ENCODE data around the gene MB21D2.
"Not testable (repeated sequence)": the region's sequence is repeated elsewhere in the genome, so short reads cannot be mapped to it uniquely, and the experiment has no call there.

MB21D2 gene

DNA sequence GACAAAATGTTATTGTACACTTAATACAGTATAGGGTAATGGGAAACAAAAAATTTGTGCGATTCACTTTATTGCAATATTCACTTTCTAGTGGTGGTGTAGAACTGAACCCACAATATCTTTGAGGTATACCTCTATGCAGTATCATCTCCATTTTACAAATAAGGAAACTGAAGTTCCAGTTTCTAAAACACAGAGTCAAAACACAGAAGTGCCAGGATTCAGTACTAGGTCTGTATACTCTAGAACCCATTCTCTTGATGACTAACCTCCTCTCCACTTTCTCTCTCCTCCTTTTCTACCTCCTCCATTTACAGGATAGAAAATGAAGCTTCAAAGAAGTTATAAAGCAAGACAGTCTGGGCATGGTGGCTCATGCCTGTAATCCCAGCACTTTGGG, 62.2 kb downstream of the MB21D2 start:
- ChIA-PET CTCF (interaction anchor here (1.0 to 2.6 kb wide), 4 partner anchors 10 to 186 kb away, joined by 3 to 9 read pairs (median 6); partner anchors contain the start of gene MB21D2), POLR2A (no interaction called here)
- no peak for TF ChIP-seq CTCF (IDR thresholded peaks at IDR 0.05; ENCODE audit: control extremely low read depth, extremely low read depth, low read depth, missing control alignments)
- no peak for DNase-seq (ENCODE audit: extremely low spot score)

DNA sequence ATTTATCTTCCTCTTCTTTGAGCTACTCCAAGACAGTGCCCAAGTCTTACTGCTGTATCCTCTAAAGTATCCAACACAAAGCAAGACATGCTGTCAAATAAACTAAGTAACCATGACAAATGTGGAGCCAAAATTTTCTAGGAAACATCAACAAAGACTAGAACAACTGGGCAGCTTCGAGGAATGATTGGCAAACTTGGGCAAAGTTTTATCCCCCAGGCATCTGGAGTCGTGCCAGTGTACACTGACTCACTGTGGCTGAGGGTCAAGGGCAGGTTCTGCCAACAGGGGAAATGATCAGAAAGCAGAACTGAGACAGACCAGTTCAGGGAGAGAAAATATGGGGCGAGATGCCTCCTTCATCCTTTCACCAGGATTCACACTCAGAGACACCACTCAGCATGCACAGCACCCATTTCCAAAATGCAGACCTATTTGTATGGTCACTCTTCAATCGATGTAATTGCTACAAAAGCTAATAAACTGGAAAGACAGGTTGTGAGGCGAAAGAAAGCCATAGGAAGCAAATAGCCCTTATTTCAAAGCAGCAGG, 65.8 kb downstream of the MB21D2 start:
- ChIA-PET POLR2A (no interaction called here), CTCF (interaction anchor here (1.1 to 3.7 kb wide), 4 partner anchors 9 to 27 kb away, joined by 3 to 26 read pairs (median 8); no protein-coding TSS in a partner anchor)
- no peak for TF ChIP-seq CTCF (IDR thresholded peaks at IDR 0.05; ENCODE audit: control extremely low read depth, extremely low read depth, low read depth, missing control alignments)
- DNase-seq (ENCODE audit: extremely low spot score) = no peak

GRCh38 chr3:192850451-192850981, 67.1 kb downstream of the MB21D2 start:
- ChIA-PET CTCF (interaction anchor here (0.6 to 3.7 kb wide), 11 partner anchors 9 to 65 kb away, joined by 3 to 26 read pairs (median 4); no protein-coding TSS in a partner anchor), POLR2A (interaction anchor here (0.6 kb wide), 1 partner anchor 15 kb away, joined by 5 read pairs; no protein-coding TSS in a partner anchor)
- DNase-seq (ENCODE audit: extremely low spot score) = peak; percentile 56

DNA sequence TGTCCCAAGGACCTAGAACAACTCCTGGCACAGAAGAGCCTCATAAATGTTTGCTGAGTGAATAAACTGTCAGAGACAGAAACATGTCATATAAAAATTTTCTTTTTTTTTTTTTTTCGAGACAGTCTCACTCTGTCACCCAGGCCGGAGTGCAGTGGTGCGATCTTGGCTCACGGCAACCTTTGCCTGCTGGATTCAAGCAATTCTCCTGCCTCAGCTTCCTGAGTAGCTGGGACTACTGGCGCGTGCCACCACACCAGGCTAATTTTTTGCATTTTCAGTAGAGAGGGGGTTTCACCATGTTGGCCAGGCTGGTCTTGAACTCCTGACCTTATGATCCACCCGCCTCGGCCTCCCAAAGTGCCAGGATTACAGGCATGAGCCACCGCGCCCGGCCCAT, 67.8 kb downstream of the MB21D2 start:
- POLR2A ChIA-PET = interaction anchor here (0.7 kb wide), 2 partner anchors 33 to 492 kb away, joined by 3 to 7 read pairs; no protein-coding TSS in a partner anchor
- not testable (repeated sequence) for DNase-seq (ENCODE audit: extremely low spot score)
- CTCF ChIA-PET = interaction anchor here (0.8 to 3.7 kb wide), 6 partner anchors 8 to 39 kb away, joined by 3 to 26 read pairs (median 4); no protein-coding TSS in a partner anchor

More at GRCh38 chr3:192850451-192850981, 67.1 kb downstream of the MB21D2 start:
- TF ChIP-seq CTCF (IDR thresholded peaks at IDR 0.05; ENCODE audit: control extremely low read depth, extremely low read depth, low read depth, missing control alignments) = no peak

DNA sequence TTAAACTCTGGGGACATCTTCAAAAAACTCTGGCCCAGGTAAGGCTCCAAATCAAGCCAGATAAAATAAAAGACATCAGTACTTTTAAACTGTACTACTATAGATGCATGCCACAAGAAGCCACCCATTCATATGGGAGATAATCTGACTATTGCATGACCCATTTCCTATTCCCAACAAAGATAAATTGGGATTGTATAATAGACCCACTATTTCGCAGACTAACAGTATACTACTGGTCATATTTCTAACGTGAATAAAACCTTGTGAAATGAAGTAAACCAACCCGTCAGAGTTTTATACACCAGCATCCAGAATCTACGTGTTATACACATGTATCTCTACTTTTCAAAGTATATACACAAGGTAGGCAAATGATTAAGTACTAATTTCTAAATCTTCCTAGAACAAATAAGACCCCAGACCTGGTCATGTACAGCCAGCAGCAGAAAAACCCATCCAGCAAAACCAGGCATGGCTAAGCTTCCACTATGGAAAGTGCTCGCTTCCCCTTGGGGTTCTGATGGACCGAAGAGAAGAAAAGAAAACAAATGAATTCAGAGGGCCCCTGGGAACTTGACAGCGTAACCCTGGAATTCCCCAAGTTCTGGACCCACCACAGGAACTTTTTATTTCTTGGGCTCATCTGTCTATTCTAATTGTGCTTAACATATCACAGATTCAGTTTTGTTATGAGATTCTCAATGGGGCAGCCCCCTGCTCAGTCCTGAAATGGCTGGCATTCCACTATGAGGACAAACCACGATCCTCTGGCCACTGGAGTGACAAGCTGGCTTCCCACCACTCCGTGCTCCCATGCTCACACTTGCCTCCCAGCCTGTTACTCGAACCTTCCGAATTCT, 69.1 kb downstream of the MB21D2 start:
- DNase-seq (ENCODE audit: extremely low spot score) = peak; percentile 40
- ChIA-PET CTCF (interaction anchor here (0.8 to 1.3 kb wide), 3 partner anchors 13 to 31 kb away, joined by 3 to 4 read pairs (median 3); no protein-coding TSS in a partner anchor), POLR2A (interaction anchor here (0.7 kb wide), 1 partner anchor 31 kb away, joined by 7 read pairs; no protein-coding TSS in a partner anchor)
- TF ChIP-seq CTCF (IDR thresholded peaks at IDR 0.05; ENCODE audit: control extremely low read depth, extremely low read depth, low read depth, missing control alignments) = no peak

DNA sequence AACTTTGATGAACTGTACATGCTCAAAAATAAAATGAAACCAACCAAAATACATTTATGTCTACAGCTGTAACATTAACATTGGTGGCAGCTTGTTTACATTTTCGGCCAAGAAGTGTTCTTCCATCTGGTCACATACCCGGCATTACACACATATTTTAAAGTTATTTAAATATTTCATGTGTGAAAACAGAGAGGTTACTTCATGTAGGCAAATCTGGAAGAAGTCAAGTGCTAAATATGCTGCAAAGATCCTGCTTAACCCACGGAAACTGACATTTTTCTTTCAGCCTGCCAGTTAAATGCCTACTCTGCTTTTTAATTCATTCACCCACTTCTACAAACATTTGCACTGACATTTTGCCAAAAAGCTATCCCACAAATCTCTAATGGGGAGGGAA, 69.7 kb downstream of the MB21D2 start:
- ChIA-PET POLR2A (no interaction called here), CTCF (interaction anchor here (1.2 to 1.3 kb wide), 2 partner anchors 13 to 30 kb away, joined by 3 read pairs; no protein-coding TSS in a partner anchor)
- TF ChIP-seq CTCF (IDR thresholded peaks at IDR 0.05; ENCODE audit: control extremely low read depth, extremely low read depth, low read depth, missing control alignments) = no peak
- DNase-seq (ENCODE audit: extremely low spot score) = no peak
